ENCODE results near the gene YTHDC2. TPM values are rescaled to one million over a fixed set of nuclear protein-coding genes. Genes with fewer than 3 reads are reported as not detected.

YTHDC2 gene
- total and polyA plus RNA-seq, 10 of the 15 experiments (the other 5 are each of a cell fraction or from before 2014, with no cell fraction given), result 3.8 to 25.8 (median 16.4) TPM

GRCh38 chr5:113615708-113616107, 102.2 kb downstream of the YTHDC2 start:
- CTCF ChIA-PET, result interaction anchor here (0.6 to 4.8 kb wide), 5 partner anchors 10 to 481 kb away, joined by 3 to 115 read pairs (median 7); no protein-coding TSS in a partner anchor
- no TSS peak for BruUV-seq (replicated peaks)
- POLR2A ChIA-PET, result no interaction called here
- Histone ChIP-seq H4K20me1 (ENCODE audit: control insufficient read depth, insufficient read depth) (no peaks in the 10 kb centered on the region), H2AFZ (ENCODE audit: control insufficient read depth, low read depth, low read length) (no peak overlapping the region), H3K27me3 (replicated peaks in 1 of 2; ENCODE audit: control insufficient read depth in 2 of 2, insufficient read depth in 2 of 2, low read length in 1 of 2) (no peaks in the 10 kb centered on the region), H3K27ac (ENCODE audit: control insufficient read depth, insufficient read depth) (no peak overlapping the region), H3K4me1 (ENCODE audit: control insufficient read depth, insufficient read depth, low read length) (no peaks in the 10 kb centered on the region), H3K4me3 (no peak overlapping the region), H3K36me3 (ENCODE audit: control insufficient read depth in 2 of 2, insufficient read depth in 2 of 2, low read length in 1 of 2) (no peaks in the 10 kb centered on the region), H3K9ac (ENCODE audit: control insufficient read depth, insufficient read depth, low read length) (no peak overlapping the region), H3K4me2 (ENCODE audit: control insufficient read depth, insufficient read depth) (no peak overlapping the region), H3K9me3 (replicated peaks; ENCODE audit: control insufficient read depth, insufficient read depth, low read length) (no peaks in the 10 kb centered on the region), H3K79me2 (ENCODE audit: control insufficient read depth, insufficient read depth, low read length) (no peaks in the 10 kb centered on the region)
- SMC1A ChIA-PET (ENCODE audit: uncharacterized antibody, unreplicated experiment), result interaction anchor here (1.2 kb wide), 1 partner anchor 48 kb away, joined by 5 read pairs; no protein-coding TSS in a partner anchor
- ATAC-seq (no peak), DNase-seq (ENCODE audit: low read depth, low spot score) (no peak), FAIRE-seq (no peak)
- RAD21 ChIA-PET (ENCODE audit: unreplicated experiment), result interaction anchor here (1.2 kb wide), 1 partner anchor 239 kb away, joined by 3 read pairs; no protein-coding TSS in a partner anchor
- TF ChIP-seq TBL1XR1 (IDR thresholded peaks at IDR 0.05; ENCODE audit: low read depth, low read length), result no peak
- no peak for TF ChIP-seq HCFC1 (IDR thresholded peaks at IDR 0.05; ENCODE audit: low read length)
- TF ChIP-seq HDAC6 (IDR thresholded peaks at IDR 0.05; ENCODE audit: unreplicated experiment), result no peak
- TF ChIP-seq KAT2A (conservative IDR thresholded peaks at IDR 0.05; ENCODE audit: control insufficient read depth, low read depth, low read length), result no peak
- TF ChIP-seq ESRRA (IDR thresholded peaks at IDR 0.05; ENCODE audit: low read length), result no peak
- TF ChIP-seq NR2C2 (IDR thresholded peaks at IDR 0.05; ENCODE audit: borderline replicate concordance, control insufficient read depth, insufficient read length, low read depth), result no peak
- TF ChIP-seq JUND (IDR thresholded peaks at IDR 0.05; ENCODE audit: low read depth, low read length), result no peak
- TF ChIP-seq HSF1 (IDR thresholded peaks at IDR 0.05; ENCODE audit: low read depth, low read length), result no peak
- no peak for TF ChIP-seq YBX1 (IDR thresholded peaks at IDR 0.05)
- no peak for TF ChIP-seq CHD2 (IDR thresholded peaks at IDR 0.05; ENCODE audit: borderline replicate concordance, low read depth, low read length)
- no peak for TF ChIP-seq ZNF24 (IDR thresholded peaks at IDR 0.05)
- TF ChIP-seq MTA3 (IDR thresholded peaks at IDR 0.05; ENCODE audit: borderline replicate concordance, low read length), result no peak
- no peak for TF ChIP-seq SRF (IDR thresholded peaks at IDR 0.05; ENCODE audit: low read depth in 2 of 2, low read length in 2 of 2)
- TF ChIP-seq ZBTB11 (CRISPR knock-in tag; IDR thresholded peaks at IDR 0.05), result no peak
- no peak for TF ChIP-seq REST (IDR thresholded peaks at IDR 0.05; ENCODE audit: low read depth, low read length)
- intact Hi-C loops (cut with micrococcal nuclease; ENCODE audit: unreplicated experiment), result no loop called here
- in situ Hi-C loops (cut with MboI), result no loop called here
- WGBS (ENCODE audit: insufficient coverage, insufficient replicate concordance, low lambda C conversion rate, missing lambda C conversion rate), result 14% methylated on average over 2 of the region's 2 CpGs
